Measurements from ENCODE around the gene RIPOR2.
"Not testable (repeated sequence)": the region's sequence is repeated elsewhere in the genome, so short reads cannot be mapped to it uniquely, and the experiment has no call there.

RIPOR2 gene

DNA sequence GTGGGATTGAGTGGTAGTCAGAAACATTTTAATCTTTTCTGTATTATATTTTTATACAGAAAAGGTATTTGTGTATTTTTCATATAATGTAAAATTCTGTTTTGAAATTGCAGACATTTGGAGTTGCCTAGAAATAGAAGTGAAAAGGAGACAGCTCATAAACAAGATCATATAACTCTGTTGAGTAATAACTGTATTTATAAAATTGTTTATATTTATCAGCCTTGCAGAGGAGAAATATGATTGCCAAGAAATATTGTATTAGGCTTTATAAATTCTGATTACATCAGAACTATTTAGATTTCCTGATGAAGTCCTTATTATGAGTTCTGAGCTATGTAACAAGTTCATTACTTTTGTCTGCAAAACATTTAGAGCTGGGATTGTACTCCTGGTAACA lies 55.3 kb downstream of the RIPOR2 start:
- no peak for DNase-seq (ENCODE audit: low read depth in 1 of 2, low spot score in 1 of 2)

DNA sequence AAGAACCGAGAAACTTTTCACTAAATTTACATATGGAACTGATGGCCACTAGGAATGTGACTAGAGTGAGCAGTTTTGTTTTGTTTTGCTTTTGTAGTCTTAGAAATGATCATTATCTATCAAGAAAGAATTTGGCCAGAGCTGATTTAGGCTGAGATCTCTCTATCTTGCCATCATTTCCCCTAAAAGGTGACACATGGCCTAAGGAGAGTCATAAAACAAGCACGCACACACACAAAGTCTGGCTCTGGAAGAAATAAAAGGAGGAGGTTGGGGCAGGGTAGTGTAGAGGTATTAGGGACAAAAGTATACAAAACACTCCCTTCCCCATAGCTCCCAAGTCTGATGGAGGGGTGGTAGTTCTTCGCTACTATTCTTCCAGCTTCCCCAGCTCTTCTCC lies 56.4 kb downstream of the RIPOR2 start:
- no peak for DNase-seq (ENCODE audit: low read depth in 1 of 2, low spot score in 1 of 2)

GRCh38 chr6:24877747-24878146 lies 58.0 kb downstream of the RIPOR2 start:
- not testable (repeated sequence) for DNase-seq (ENCODE audit: low read depth in 1 of 2, low spot score in 1 of 2)

- no peak for DNase-seq (ENCODE audit: low read depth in 1 of 2, low spot score in 1 of 2)
These were observed 59.0 kb downstream of the RIPOR2 start for GRCh38 chr6:24876499-24877465.

DNA sequence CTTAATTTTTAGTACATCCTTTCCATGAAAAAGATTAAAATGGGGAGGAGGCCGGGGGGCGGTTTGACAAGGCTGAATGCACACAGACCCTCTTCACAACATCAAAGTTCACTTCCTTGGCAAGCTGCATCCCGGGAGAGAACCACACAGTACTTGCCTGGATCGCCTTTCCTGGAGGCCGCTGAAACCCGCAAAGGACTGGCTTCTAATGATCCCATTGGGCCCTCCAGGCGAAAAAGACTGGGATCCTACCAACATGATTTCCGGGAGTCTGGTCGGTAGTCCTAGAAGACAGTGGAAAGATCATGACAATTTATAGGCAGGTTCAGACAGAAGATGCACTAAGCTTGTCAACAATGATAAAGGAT lies 60.2 kb downstream of the RIPOR2 start:
- DNase-seq (ENCODE audit: low read depth in 1 of 2, low spot score in 1 of 2), result no peak

DNA sequence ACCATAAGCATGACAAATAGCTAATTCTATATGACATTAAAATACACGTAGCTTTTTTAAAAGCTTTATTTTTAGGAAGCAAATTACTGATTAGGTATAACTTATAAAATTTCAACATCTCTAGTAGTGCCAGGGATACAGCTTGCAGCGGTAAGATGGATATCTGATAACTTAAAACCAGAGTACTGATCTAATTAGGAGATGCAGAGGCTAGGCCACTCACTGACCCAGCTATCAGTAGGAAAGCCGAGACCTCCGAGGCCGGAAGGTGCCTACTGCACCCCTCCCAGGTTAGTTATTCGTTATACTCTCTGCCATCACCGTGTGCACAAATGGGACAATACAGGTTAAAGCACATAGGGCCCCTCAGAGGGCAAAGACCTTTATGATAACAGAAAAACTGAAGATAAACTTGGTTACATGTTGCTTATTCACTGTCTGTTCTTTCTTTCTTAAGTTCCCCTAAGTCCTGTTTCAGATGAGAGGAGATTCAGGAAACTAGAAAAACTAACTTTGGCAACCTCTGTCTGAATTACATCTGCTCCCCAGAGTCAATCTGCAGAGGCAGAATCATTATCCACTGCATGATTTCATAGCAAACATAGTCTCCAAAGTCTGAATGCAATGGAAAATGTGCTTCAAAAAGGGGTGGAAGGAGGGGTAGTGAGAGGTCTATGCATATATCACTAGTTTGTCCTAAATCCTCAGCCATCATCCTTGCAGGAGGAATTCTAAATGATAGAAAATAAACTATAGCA lies 60.8 kb downstream of the RIPOR2 start:
- DNase-seq (ENCODE audit: low read depth in 1 of 2, low spot score in 1 of 2), result no peak

- DNase-seq (ENCODE audit: low read depth in 1 of 2, low spot score in 1 of 2), result no peak
These were observed 61.6 kb downstream of the RIPOR2 start for GRCh38 chr6:24874128-24874527.

DNA sequence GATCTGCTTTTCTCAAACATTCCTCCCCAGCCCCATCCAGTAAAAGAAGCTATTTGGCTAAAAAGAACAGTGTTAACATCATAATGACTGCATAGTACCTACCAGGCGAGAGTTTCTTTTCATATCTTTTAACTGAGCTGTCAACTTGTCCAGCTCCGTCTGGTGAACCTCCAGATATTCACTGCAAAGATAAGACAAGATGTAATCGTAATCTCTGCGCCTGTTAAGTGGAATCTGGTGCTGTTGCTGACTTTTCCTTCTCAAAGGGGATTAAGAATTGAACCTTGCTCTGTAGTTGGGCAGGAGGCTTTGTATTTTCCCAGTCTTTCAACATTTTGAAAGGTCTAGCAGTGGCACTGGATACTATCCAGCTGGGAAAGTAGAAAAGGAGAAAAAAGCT lies 63.0 kb downstream of the RIPOR2 start:
- no peak for DNase-seq (ENCODE audit: low read depth in 1 of 2, low spot score in 1 of 2)

DNA sequence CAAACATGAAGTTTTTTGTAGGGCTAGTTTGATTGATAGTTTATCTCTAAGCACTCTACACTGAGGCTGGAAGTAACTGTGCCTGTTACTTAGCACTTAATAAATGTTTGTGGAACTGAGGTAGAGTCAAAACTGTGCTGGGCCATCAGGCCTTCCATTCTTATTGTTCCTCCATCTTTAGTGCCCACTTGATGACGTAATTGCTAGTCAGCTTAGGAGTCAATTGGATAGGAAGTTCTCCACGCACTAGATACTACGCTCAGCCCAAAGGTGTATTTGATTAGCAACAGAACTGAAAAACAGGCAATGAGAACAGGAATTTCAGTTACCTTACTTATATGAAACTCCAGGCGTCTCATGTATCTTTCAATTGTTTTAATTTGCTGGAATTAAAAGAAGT lies 67.0 kb downstream of the RIPOR2 start:
- no peak for DNase-seq (ENCODE audit: low read depth in 1 of 2, low spot score in 1 of 2)

DNA sequence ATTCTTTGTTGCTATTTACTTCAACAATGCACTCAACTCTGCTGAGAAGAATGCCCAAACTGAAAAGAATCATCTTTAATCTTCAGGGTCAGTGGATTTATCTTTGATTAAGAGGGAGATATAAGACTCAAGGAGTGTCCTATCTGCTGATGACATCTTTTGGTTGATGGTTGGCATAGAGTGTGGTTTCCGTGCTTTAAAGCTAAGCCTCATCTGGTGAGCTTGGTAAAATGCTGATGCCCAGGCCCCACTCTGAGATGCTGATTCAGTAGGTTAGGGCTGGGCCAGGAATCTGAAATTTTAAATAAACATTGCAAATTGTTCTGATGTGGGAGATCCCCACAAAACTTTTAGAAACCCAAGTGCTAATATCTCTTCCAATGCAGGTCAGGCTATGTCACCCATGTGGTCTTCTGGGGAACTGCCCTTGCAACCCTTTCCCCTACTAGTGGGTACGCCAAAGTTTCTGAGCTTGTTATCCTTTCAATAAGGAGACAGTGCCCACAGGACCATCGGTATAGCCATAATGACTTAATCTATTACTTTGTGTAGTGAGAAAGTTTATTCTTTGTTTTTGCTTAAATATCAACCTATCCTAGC lies 68.6 kb downstream of the RIPOR2 start:
- DNase-seq (ENCODE audit: low read depth in 1 of 2, low spot score in 1 of 2), result no peak

DNA sequence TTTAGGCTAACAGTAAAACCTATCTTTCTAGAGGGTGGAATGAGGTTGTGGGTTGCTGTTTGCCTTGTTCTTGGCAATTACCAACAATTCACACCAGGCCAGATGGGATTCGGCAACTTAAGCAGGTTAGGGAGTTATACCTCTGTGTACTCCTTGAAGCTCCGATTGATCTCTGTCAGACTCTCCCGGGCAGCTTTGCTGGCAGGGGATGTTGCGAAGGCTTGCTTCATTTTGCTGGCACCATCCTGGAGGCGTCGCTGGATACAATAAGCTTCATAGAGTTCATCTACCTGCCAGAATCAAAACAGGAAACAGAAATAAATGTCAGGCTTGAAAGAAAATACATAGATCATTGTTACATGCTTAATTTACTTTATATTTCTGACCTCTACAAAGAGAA lies 70.6 kb downstream of the RIPOR2 start:
- DNase-seq (ENCODE audit: low read depth in 1 of 2, low spot score in 1 of 2), result no peak

- no peak for DNase-seq (ENCODE audit: low read depth in 1 of 2, low spot score in 1 of 2)
These were observed 71.4 kb downstream of the RIPOR2 start for GRCh38 chr6:24864343-24864742.

- no peak for DNase-seq (ENCODE audit: low read depth in 1 of 2, low spot score in 1 of 2)
These were observed 73.8 kb downstream of the RIPOR2 start for GRCh38 chr6:24861934-24862333.

DNA sequence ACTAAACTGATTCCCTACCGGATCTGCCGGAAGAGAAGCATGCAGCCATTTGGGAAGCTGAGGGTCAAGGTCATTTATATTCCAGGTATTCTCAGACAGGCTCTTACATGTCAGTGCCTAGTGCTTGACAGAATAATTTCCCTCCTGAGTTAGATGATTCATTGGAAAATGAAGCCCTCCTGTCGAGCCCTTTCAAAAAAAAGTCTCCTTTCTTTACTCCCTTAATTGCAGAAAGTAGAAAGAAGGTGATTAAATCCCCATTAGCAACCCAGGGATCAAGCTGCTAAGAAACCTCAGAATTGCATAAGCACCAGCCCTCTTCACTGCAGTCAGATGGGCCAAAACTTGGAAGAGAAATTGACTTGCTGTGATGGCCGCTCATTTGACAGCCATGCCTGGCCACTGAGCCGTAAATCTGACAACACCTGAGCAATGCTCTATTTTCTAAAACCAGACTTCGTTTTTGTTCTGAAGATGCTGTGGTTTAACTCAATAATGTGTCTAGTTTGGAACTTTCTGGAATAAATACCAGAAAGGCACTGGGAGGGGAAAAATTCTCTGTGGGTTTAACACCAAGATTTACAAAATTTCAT lies 76.1 kb downstream of the RIPOR2 start:
- DNase-seq (ENCODE audit: low read depth in 1 of 2, low spot score in 1 of 2), result no peak

DNA sequence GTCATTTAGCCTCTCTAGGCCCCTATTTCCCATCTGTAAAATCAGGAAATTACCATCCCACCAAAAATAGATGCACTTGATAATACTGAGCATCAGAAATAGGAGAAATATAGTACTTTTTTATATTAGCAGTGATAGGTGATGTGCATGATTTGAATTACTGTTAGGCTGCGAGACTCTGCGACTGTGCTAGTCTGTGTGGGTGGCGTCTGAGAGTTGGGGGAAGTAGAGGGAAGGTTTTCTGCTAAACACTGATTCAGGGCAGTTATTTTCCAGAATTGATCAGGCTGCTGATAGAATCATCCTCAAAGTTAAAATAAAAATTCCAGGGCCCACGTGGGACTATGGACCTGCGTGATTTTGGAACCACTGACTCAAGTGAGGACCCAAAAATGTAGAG lies 76.6 kb downstream of the RIPOR2 start:
- DNase-seq (ENCODE audit: low read depth in 1 of 2, low spot score in 1 of 2), result no peak

DNA sequence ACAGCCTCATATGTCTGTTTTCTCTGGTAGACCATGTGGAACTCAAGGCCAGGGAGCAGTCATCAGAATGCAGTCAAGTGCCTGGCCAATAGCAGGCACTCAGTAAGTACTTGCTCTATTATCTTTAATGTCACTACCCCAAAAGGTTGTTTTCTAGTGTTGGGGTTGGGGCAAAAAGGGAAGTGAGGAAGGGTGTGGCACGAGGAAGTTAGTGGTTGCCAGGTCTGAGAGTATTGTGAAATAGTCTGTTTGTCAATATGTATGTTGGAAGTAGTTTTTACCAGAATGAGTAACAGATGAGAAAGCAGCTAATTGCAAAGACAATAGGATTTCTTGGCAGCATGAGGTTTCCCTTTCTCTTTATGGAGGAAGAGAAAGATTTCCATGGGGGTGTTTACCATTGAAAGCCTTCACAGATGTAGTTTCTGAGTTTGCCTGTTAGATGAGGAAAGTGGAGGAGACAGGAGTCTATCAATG lies 77.5 kb downstream of the RIPOR2 start:
- no peak for DNase-seq (ENCODE audit: low read depth in 1 of 2, low spot score in 1 of 2)

GRCh38 chr6:24856901-24857670 lies 78.7 kb downstream of the RIPOR2 start:
- DNase-seq (ENCODE audit: low read depth in 1 of 2, low spot score in 1 of 2), result no peak

DNA sequence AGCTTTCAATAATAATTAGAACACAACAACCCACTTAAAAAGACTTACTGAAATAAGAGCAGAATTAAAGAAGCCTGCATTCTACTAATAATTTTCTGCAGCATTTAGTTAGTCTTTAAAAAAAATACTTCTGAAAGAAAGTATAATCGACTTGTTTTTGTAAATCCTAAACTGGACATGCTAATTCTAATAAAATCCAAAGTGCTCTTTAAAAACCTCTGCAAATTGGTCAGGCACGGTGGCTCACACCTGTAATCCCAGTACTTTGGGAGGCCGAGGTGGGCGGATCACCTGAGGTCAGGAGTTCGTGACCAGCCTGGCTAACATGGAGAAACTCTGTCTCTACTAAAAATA lies 79.5 kb downstream of the RIPOR2 start:
- DNase-seq (ENCODE audit: low read depth in 1 of 2, low spot score in 1 of 2), result no peak

DNA sequence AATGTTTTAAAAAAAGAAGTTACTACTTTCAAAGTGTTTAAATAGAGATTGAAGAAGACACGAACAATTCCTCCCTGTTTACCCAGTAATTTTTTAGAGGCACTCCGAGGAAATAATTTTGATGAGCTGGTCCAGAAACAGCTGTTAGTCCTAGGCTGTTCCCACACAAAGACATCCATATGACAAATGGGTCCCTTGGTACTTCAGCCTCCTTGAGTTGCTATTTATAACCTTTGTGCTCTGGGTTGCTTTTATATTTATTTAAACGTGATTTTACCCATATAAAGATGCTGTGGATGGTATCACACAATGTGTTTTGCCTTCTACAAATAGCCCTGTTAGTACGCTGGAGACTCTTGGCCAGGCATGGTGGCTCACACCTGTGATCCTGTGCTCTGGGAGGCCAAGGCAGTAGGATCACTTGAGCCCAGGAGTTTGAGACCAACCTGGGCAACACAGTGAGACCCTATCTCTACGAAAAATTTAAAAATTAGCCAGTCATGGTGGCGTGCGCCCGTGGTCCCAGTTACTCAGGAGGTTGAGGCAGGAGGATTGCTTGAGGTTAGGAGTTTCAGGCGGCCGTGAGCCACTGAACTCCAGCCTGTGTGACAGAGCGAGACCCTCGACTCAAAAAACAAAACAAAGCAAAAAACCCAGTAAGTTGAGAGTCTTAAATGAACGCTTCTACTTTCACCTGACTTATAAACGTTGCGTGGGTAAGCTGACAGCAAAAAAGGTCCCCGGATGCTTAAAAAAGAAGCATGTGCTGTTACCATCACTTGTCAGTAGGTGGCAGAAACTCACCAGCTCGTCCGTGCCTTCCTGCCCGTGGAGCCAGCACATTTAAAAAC lies 80.1 kb downstream of the RIPOR2 start:
- peak; percentile 32 to 43 for DNase-seq (ENCODE audit: low read depth in 1 of 2, low spot score in 1 of 2)
